GM23248 (cell line): ENCODE results near the gene SLC38A8. TPM values are rescaled to one million over a fixed set of nuclear protein-coding genes. Genes with fewer than 3 reads are reported as not detected.

Source experiments
- DNase-seq: peaks from one replicate; pipeline ENCODE4 v3.0.0-alpha.2; 2015
- H2AFZ ChIP-seq: fragments of 200-600 bp; sonication (generic); 2 replicates; pipeline ENCODE4 v1.6.1; 2016; ENCODE audit warnings: antibody characterized with exemption
- H3F3A ChIP-seq: fragments of 200-600 bp; sonication (generic); 2 replicates; pipeline ENCODE4 v1.6.1; 2016; ENCODE audit warnings: mild to moderate bottlenecking, antibody characterized with exemption, mixed run types; ENCODE audit not compliant: insufficient read depth
- H3K27ac ChIP-seq: fragments of 200-600 bp; sonication (generic); 2 replicates; pipeline ENCODE4 v1.5.1; 2016; ENCODE audit warnings: mild to moderate bottlenecking
- H3K27me3 ChIP-seq: fragments of 200-600 bp; sonication (generic); replicated peaks from 2 replicates; pipeline ENCODE4 v1.6.1; 2016; ENCODE audit warnings: mild to moderate bottlenecking; ENCODE audit not compliant: insufficient read depth
- H3K36me3 ChIP-seq: fragments of 200-600 bp; sonication (generic); 2 replicates; pipeline ENCODE4 v1.6.1; 2016; ENCODE audit warnings: low read depth, mild to moderate bottlenecking
- H3K4me1 ChIP-seq: fragments of 200-600 bp; sonication (generic); 2 replicates; pipeline ENCODE4 v1.6.1; 2016; ENCODE audit warnings: mild to moderate bottlenecking; ENCODE audit not compliant: insufficient read depth
- H3K4me2 ChIP-seq: fragments of 200-600 bp; sonication (generic); one replicate; pipeline ENCODE4 v1.6.1; 2016; ENCODE audit warnings: mild to moderate bottlenecking; ENCODE audit not compliant: unreplicated experiment
- H3K4me3 ChIP-seq: fragments of 200-600 bp; sonication (generic); 2 replicates; pipeline ENCODE4 v1.5.1; 2016; ENCODE audit warnings: mild to moderate bottlenecking
- H3K79me2 ChIP-seq: fragments of 200-600 bp; sonication (generic); 2 replicates; pipeline ENCODE4 v1.6.1; 2016; ENCODE audit warnings: mild to moderate bottlenecking; ENCODE audit not compliant: insufficient read depth
- H3K9ac ChIP-seq: fragments of 200-600 bp; sonication (generic); 2 replicates; pipeline ENCODE4 v1.6.1; 2016; ENCODE audit warnings: mild to moderate bottlenecking
- H3K9me2 ChIP-seq: fragments of 200-600 bp; sonication (generic); 2 replicates; pipeline ENCODE4 v1.6.1; 2016; ENCODE audit warnings: mixed run types, mild to moderate bottlenecking, moderate library complexity; ENCODE audit not compliant: insufficient read depth
- H3K9me3 ChIP-seq: fragments of 200-600 bp; sonication (generic); one replicate; pipeline ENCODE4 v1.6.1; 2017; ENCODE audit warnings: low read depth
- H4K20me1 ChIP-seq: fragments of 200-600 bp; sonication (generic); 2 replicates; pipeline ENCODE4 v1.6.0; 2016; ENCODE audit not compliant: insufficient read depth
- EZH2 ChIP-seq: fragments of 200-600 bp; sonication (generic); IDR thresholded peaks from 2 replicates; pipeline ENCODE4 v1.6.1; 2018; ENCODE audit warnings: antibody characterized with exemption, mild to moderate bottlenecking; ENCODE audit not compliant: insufficient read depth, poor library complexity, severe bottlenecking
- EZH2phosphoT487 ChIP-seq: fragments of 200-600 bp; sonication (generic); IDR thresholded peaks from 2 replicates; pipeline ENCODE4 v1.6.1; 2018; ENCODE audit warnings: antibody characterized with exemption, moderate library complexity, mild to moderate bottlenecking, low read depth; ENCODE audit not compliant: insufficient read depth
- WGBS, 2 experiments: methylation state at CpG; one replicate each; pipeline ENCODE4 v1.1.6; 2015 to 2017; ENCODE audit warnings: low lambda C conversion rate in 2 of 2, low coverage in 1 of 2; ENCODE audit errors: missing lambda C conversion rate in 2 of 2; 5-methylcytosine and 5-hydroxymethylcytosine counted together
- in situ Hi-C: fragments of 300-500 bp; cut with MboI; formaldehyde crosslinking; loops from 2 replicates; pipeline ENCODE4 v1.15.0; 2020
- polyA plus RNA-seq: library from polyadenylated mRNA; unstranded; fragments of >200 nt; fragmentation: Nextera tagmentation; extraction: Ambion mirVana; gene quantifications from 2 replicates; pipeline ENCODE4 v1.2.1, GENCODE V29; 2016
- total RNA-seq: library from RNA; depleted of rRNA; stranded (reverse); fragments of >200 nt; shearing (Covaris generic); gene quantifications from 2 replicates; pipeline ENCODE4 v1.2.3, GENCODE V29; 2014

SLC38A8 gene
- total and polyA plus RNA-seq, 2 experiments from 2014 or later: not detected

- no peaks in the 10 kb centered on the region for H4K20me1 ChIP-seq
- H3K9me3 ChIP-seq: no peaks in the 10 kb centered on the region
- no peak overlapping the region for H3K4me2 ChIP-seq
- H3K4me3 ChIP-seq: no peak overlapping the region
- H3K27me3 ChIP-seq: no peaks in the 10 kb centered on the region
- no peak overlapping the region for H3K9ac ChIP-seq
- H3K36me3 ChIP-seq: peaks cover 62% of the 10 kb centered on the region
- H2AFZ ChIP-seq: no peak overlapping the region
- no peak overlapping the region for H3K27ac ChIP-seq
- 92% methylated on average over 8 of the region's 8 CpGs for WGBS, 2 experiments
- no peaks in the 10 kb centered on the region for H3K4me1 ChIP-seq
- DNase-seq: no peak
- 0 out of 2 replicates have a peak, but pooled peaks cover 9% of the 10 kb centered on the region for H3F3A ChIP-seq
- in situ Hi-C loops: no loop called here
- TF ChIP-seq EZH2 (no peak), EZH2phosphoT487 (no peak)
- no peaks in the 10 kb centered on the region for H3K79me2 ChIP-seq
- H3K9me2 ChIP-seq: no peaks in the 10 kb centered on the region
Measured at GRCh38 chr16:84068041-84068440, 25.4 kb upstream of the SLC38A8 start.

- in situ Hi-C loops: no loop called here
- Histone ChIP-seq H3F3A (0 out of 2 replicates have a peak, but pooled peaks cover 9% of the 10 kb centered on the region), H3K9ac (no peak overlapping the region), H3K36me3 (peaks cover 60% of the 10 kb centered on the region), H4K20me1 (no peaks in the 10 kb centered on the region), H3K9me3 (no peaks in the 10 kb centered on the region), H3K4me1 (no peaks in the 10 kb centered on the region), H3K4me3 (no peak overlapping the region), H3K79me2 (no peaks in the 10 kb centered on the region), H3K27ac (no peak overlapping the region), H3K27me3 (no peaks in the 10 kb centered on the region), H2AFZ (no peak overlapping the region), H3K9me2 (no peaks in the 10 kb centered on the region), H3K4me2 (no peak overlapping the region)
- DNase-seq: no peak
- TF ChIP-seq EZH2: no peak
- TF ChIP-seq EZH2phosphoT487: no peak
- 90 to 91% methylated on average over 9 of the region's 9 CpGs for WGBS, 2 experiments
Measured at GRCh38 chr16:84067640-84068039, 25.0 kb upstream of the SLC38A8 start.

GRCh38 chr16:84065536-84066132, 23.0 kb upstream of the SLC38A8 start:
- Histone ChIP-seq H4K20me1 (no peaks in the 10 kb centered on the region), H3K9me2 (no peaks in the 10 kb centered on the region), H3K4me3 (no peak overlapping the region), H3K27me3 (no peaks in the 10 kb centered on the region), H3K79me2 (no peaks in the 10 kb centered on the region), H2AFZ (no peak overlapping the region), H3K36me3 (peaks cover 64% of the 10 kb centered on the region), H3K27ac (no peak overlapping the region), H3K4me1 (no peaks in the 10 kb centered on the region), H3K4me2 (no peak overlapping the region), H3K9me3 (no peaks in the 10 kb centered on the region), H3F3A (0 out of 2 replicates have a peak, but pooled peaks cover 9% of the 10 kb centered on the region), H3K9ac (no peak overlapping the region)
- no peak for TF ChIP-seq EZH2phosphoT487
- TF ChIP-seq EZH2: no peak
- in situ Hi-C loops: no loop called here
- WGBS, 2 experiments: 32 to 34% methylated on average over 12 of the region's 12 CpGs
- DNase-seq: peak; percentile 79

- Histone ChIP-seq H3K9me2 (no peaks in the 10 kb centered on the region), H3F3A (0 out of 2 replicates have a peak, but pooled peaks cover 9% of the 10 kb centered on the region), H3K36me3 (peaks cover 53% of the 10 kb centered on the region), H3K4me1 (no peaks in the 10 kb centered on the region), H3K4me3 (no peak overlapping the region), H4K20me1 (no peaks in the 10 kb centered on the region), H2AFZ (no peak overlapping the region), H3K27ac (no peak overlapping the region), H3K27me3 (no peaks in the 10 kb centered on the region), H3K9ac (no peak overlapping the region), H3K4me2 (no peak overlapping the region), H3K9me3 (no peaks in the 10 kb centered on the region), H3K79me2 (no peaks in the 10 kb centered on the region)
- in situ Hi-C loops: no loop called here
- 86 to 93% methylated on average over 4 of the region's 4 CpGs for WGBS, 2 experiments
- no peak for TF ChIP-seq EZH2phosphoT487
- no peak for TF ChIP-seq EZH2
- DNase-seq: no peak
Measured at GRCh38 chr16:84063980-84064379, 21.4 kb upstream of the SLC38A8 start.
